Activated CD8-positive, alpha-beta memory T cell treated with anti-CD3 and anti-CD28 coated beads, Interleukin-2, amount 50 U/mL, for 24 hours (primary cell): ENCODE measurements around the gene CYP21A2.
A peak's percentile ranks its signal among the peaks of the same experiment; 100 is the strongest.
"Not testable (repeated sequence)": the region's sequence is repeated elsewhere in the genome, so short reads cannot be mapped to it uniquely, and the experiment has no call there.

Experiments
- DNase-seq: peaks from one replicate; pipeline ENCODE4 v3.0.0-alpha.2; 2020; ENCODE audit errors: extremely low read depth

Gene CYP21A2

DNA sequence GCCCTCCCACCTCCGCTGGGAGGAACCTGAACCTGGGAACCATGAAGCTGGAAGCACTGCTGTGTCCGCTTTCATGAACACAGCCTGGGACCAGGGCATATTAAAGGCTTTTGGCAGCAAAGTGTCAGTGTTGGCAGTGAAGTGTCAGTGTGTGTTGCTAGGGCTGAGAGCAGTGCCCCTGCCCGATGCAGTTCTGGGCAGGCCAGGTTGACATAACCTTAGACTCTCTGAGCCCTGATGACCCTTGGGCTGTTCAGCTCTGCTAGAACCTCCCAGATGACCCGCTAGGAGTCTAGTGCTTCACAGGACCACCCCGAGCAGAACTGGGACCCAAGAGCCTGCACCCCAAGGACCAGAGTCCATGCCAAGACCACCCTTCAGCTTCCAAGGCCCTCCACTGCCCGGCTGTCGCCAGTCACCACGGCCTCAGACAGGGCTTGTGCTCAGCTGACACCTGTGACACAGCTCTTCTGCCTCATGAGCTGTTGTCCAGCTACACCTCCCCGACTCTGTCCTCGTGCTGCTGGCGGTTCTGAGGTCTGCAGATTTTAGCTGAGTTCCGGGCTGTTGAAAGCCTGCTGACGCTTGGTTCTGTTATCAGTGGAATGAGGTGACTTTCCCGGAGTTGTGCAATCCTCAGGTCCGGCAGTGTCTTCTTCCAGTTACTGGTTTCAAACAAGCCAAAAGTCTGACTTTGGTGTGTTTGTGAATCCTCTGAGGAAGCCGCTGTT lies 2.8 kb upstream of the CYP21A2 start:
- not testable (repeated sequence) for DNase-seq

DNA sequence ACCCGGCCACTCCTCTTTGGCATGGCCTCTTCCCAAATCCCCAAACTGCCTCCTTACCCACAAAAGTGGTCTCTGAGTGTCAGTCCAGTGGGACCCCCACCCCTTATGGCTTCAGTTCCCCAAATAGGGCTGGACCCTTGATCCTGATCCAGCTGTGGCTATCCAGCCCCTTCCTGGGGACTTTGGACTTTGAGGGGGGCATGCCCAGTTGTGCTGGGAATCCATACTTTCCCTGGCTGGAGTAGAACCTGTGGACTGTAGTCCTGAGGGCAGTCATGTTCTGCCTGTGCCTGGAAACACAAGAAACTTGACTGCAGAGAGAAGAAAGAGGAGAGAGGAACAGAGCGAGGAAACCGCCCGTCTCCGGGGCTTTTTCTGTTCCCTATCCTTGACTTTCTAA lies 1.1 kb upstream of the CYP21A2 start:
- DNase-seq, result not testable (repeated sequence)

DNA sequence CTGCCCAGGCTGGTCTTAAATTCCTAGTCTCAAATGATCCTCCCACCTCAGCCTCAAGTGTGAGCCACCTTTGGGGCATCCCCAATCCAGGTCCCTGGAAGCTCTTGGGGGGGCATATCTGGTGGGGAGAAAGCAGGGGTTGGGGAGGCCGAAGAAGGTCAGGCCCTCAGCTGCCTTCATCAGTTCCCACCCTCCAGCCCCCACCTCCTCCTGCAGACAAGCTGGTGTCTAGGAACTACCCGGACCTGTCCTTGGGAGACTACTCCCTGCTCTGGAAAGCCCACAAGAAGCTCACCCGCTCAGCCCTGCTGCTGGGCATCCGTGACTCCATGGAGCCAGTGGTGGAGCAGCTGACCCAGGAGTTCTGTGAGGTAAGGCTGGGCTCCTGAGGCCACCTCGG lies 663 bp downstream of the CYP21A2 start:
- DNase-seq, result not testable (repeated sequence)

DNA sequence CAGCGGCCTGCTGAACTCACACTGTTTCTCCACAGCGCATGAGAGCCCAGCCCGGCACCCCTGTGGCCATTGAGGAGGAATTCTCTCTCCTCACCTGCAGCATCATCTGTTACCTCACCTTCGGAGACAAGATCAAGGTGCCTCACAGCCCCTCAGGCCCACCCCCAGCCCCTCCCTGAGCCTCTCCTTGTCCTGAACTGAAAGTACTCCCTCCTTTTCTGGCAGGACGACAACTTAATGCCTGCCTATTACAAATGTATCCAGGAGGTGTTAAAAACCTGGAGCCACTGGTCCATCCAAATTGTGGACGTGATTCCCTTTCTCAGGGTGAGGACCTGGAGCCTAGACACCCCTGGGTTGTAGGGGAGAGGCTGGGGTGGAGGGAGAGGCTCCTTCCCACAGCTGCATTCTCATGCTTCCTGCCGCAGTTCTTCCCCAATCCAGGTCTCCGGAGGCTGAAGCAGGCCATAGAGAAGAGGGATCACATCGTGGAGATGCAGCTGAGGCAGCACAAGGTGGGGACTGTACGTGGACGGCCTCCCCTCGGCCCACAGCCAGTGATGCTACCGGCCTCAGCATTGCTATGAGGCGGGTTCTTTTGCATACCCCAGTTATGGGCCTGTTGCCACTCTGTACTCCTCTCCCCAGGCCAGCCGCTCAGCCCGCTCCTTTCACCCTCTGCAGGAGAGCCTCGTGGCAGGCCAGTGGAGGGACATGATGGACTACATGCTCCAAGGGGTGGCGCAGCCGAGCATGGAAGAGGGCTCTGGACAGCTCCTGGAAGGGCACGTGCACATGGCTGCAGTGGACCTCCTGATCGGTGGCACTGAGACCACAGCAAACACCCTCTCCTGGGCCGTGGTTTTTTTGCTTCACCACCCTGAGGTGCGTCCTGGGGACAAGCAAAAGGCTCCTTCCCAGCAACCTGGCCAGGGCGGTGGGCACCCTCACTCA lies 1.4 kb downstream of the CYP21A2 start:
- not testable (repeated sequence) for DNase-seq

DNA sequence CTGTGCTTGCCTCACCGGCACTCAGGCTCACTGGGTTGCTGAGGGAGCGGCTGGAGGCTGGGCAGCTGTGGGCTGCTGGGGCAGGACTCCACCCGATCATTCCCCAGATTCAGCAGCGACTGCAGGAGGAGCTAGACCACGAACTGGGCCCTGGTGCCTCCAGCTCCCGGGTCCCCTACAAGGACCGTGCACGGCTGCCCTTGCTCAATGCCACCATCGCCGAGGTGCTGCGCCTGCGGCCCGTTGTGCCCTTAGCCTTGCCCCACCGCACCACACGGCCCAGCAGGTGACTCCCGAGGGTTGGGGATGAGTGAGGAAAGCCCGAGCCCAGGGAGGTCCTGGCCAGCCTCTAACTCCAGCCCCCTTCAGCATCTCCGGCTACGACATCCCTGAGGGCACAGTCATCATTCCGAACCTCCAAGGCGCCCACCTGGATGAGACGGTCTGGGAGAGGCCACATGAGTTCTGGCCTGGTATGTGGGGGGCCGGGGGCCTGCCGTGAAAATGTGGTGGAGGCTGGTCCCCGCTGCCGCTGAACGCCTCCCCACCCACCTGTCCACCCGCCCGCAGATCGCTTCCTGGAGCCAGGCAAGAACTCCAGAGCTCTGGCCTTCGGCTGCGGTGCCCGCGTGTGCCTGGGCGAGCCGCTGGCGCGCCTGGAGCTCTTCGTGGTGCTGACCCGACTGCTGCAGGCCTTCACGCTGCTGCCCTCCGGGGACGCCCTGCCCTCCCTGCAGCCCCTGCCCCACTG lies 2.3 kb downstream of the CYP21A2 start:
- DNase-seq, result not testable (repeated sequence)

DNA sequence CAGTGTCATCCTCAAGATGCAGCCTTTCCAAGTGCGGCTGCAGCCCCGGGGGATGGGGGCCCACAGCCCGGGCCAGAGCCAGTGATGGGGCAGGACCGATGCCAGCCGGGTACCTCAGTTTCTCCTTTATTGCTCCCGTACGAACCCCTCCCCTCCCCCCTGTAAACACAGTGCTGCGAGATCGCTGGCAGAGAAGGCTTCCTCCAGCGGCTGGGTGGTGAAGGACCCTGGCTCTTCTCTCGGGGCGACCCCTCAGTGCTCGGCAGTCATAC lies 2.8 kb downstream of the CYP21A2 start:
- DNase-seq, result not testable (repeated sequence)

DNA sequence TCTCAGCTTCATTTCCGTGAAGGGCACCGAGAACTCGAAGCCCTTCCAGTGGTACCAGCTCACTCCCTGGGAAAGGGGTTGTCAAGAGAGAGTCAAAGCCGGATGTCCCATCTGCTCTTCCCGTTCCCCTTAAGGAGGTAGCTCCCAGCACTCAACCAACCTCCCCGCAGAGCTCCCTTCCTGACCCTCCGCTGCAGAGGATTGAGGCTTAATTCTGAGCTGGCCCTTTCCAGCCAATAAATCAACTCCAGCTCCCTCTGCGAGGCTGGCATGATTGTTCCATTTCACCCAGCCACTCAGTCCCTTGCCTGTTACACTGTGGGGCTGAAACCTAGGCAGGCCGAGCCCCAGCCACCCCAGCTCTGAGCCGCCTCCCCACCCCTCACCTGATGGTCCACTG lies 3.2 kb downstream of the CYP21A2 start:
- not testable (repeated sequence) for DNase-seq

DNA sequence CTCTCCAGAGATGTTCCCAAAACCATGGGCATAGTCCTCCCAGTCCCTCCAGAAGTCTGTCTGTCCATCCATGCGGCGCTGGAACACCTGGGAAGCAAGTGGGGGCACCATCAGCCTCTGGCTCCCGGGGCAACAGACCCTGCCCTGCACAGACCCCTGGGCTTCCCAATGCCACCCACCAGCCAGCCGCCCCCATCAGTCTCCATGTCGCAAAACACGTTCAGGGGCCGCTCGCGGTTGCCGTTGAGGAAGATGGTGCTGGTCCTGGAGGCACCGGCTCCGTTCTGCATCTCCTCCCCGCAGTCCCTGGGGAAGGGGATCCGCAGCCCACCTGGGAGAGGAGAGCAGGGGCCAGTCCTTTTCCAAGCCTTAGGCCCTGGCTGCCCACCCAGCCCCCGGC lies 4.1 kb downstream of the CYP21A2 start:
- not testable (repeated sequence) for DNase-seq

DNA sequence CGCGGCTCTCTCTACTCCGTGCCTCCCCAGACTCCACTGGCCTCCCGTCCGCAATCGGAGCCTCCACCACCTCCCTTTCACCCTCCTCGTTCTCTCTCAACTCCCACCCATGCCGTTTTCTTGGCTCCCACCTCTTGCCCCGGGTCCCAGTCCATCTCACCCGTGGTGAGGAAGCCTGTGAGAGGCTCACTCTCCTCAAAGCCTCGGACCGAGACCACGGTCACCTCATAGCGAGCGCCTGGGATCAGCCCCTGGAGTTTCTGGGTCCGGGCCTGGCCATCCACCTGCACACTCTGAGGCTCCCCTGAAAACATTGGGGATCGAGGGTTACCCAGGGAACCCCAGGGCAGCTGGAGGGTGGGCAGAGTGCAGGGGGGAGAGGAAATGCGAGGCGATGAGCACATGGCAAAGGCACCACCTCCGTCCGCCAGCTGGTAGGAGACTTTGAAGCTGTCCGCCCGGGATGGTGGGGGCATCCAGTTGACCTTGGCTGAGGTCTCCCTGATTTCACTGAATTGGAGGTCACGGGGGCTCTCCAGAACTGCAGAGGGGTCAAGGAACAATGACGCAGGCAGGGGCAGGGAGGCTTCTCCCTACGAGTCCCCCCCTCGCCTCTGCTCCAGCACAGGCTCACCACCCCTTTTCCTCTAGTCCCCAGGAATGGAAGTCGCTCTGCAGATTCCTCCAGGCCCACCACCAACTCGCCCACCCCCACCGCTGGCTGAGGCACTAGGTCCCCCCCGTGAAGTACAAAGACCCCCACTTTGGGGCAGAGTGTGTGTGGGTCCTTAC lies 5.6 kb downstream of the CYP21A2 start:
- DNase-seq, result not testable (repeated sequence)

DNA sequence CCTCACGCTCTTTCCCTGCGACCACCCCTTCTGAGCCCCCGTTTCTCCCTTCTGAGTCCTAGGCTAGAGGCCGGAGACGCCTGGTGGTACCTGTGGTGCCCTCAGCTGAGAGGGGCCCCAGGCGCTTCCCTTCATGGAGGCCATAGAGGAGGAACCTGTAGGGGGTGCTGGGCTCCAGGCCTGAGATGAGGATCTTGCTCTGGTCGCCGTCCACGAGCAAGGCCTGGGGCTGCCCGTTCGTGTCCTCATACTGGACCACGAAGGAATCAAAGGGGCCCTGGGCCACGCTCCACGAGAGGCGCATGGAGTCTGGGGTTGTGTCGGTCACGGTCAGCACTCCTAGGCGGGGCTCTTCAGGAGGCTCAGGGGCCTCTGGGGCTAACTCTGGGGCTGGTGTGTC lies 6.7 kb downstream of the CYP21A2 start:
- DNase-seq, result not testable (repeated sequence)

DNA sequence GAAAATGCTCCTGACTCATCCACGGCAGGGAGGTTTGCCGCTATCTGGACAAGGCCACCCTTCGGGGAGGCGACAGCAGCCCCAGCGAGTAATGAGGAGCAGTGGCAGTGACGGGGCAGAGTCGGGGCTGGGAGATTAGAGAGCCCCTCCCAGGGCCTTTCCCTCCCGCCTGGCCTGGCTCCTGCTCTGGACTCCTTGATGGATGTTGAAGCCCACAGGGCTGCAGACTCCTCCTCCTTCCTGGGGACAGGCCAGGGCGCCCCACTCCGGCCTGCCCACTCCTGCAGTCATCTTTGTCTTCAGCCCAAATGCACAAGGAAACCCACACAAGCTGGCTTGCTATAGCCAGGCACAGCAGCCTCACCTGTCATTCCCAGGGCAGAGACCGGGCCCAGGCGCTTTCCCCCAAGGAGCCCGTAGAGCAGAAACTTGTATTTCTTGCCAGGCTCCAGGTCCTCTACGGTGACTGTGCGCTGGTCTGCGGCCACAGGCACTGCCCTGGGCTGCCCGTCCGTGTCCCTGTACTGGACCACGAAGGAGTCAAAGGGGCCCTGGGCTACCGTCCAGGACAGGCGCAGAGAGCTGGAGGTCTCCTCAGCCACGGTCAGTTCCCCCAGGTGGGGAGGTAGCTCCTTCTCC lies 7.7 kb downstream of the CYP21A2 start:
- no peak for DNase-seq

DNA sequence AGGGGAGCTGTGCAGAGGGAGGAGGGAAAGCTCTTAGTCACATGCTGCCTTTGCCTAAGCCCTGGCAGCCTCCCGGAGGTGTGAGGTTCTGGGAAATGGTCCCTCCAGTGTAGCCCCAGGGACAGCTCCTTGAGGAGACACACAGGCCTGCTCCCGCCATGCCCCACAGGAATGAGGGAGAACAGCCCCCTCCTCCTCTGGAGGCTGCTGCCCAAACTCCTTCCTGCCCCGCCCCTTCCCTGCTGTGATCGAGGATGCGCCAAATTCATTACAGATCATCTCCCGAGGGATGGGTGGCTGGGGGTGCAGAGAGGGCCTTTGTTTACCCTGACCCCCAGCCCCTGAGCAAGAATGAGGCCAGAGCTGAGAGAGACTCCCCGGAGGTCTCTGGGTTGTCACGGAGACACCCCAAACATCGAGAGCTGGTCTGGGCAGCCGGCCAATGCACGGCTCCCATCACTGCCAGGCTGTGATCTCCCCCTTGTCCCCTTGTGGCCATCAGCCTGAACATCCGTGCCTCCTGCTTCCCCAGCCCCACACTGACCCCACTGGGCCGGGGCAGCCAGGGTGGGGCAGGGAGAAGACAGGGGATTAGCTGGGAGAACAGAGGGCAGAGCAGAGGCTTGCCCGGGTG lies 8.4 kb downstream of the CYP21A2 start:
- no peak for DNase-seq

DNA sequence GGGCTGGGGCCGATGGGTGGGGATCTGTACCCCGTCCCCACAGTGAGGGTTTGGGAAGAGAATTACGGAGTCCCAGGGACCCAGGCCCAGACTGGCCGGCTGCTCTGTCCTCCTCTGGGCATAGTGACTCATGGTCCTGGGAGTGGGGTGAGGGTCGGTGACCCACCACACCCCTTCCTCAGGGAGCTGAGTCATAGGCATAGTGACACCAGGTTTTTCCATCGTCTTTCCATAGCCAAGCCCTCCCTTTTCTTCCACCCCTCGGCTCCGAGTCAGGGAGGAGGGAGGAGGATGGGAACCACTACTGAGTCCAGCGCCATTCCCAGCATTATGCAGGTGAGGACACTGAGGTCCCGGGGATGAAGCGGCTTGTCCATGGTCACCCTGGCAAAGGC lies 8.9 kb downstream of the CYP21A2 start:
- no peak for DNase-seq

DNA sequence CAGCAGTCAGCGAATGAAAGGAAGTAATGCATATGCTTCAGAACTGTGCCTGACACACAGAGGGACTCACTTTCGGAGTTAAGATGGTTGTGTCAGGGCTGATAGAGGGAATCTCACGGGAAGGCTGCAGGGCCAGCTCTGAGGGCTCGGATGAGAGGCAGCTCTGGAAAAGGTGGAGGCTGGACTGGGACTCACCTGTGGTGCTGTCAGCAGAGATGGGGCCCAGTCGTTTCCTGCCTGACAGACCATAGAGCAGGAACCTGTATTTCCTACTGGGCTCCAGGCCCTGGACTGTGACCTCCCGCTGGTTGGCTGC lies 9.3 kb downstream of the CYP21A2 start:
- no peak for DNase-seq

DNA sequence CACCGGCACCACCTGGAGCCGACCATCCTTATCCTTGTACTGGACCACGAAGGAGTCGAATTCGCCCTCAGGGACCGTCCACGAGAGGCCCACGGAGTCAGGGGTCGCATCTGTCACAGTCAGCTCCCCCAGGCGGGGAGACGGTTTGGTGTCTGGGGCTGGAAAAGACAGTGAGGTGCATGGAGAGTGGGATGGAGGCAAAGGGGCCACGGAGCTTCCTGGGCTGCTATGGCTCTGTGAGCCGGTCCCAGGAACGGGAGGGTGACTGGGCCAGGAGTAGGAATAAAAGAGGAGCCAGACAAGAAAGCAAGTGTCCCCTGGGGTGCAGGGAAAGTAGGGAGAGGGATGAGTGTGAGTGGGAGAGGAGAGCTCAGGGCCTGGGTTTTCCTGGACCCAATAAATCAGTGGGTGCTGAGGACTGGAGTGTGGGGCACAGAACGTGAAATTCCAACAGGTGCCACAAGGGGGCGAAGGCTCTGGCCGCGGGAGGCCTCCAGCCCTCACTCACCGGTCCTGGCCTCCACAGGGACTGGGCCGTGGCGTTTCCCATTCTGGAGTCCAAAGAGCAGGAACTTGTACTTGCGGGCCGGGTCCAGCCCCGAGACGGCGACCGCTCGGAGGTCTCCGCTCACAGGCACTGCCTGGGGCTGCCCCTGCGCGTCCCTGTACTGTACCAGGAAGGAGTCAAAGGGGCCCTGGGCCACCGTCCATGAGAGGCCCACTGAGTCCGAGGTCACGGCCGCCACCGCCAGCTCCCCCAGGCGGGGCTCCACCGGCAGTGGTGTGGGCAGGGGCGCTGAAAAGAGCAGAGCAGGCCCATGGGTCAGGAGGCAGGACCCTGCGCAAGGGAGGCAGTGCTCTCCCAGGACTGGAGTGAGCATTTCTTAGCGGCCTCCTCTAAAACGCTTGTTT lies 9.9 kb downstream of the CYP21A2 start:
- DNase-seq, result peak; percentile 13

DNA sequence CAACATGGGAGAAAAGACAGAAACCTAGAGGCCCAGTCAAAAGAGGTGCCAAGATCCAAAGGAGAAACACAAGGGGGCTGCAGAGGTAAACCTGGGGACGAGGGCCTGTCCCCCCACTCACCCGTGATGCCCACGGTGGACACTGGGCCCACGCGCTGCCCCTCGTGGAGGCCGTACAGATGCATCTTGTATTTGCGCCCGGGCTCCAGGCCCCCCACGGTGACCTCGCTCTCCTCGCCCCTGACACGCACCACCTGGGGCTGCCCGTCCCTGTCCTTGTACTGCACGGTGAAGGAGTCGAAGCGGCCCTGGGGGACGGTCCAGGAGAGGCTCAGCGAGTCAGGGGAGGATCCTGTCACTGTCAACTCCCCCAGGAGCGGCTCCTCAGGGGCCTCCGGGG lies 10.9 kb downstream of the CYP21A2 start:
- DNase-seq, result not testable (repeated sequence)

DNA sequence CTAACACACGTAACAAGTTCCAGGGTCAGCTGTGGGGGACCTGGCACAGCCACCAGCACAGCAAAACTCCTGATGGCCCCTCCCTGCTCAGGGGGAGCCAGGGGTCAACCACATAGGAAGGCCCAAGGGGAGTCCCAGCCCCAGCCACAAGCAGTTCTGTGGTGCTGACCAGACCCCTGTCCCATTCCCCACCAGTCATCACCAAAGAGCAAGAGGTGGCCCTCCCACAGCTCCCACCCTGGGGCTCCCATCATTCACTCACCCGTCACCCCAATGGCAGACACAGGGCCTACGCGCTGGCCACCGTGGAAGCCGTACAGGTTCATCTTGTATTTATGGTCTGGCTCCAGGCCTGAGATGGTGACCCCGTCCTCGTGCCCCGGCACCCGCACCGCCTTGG lies 11.5 kb downstream of the CYP21A2 start:
- not testable (repeated sequence) for DNase-seq

DNA sequence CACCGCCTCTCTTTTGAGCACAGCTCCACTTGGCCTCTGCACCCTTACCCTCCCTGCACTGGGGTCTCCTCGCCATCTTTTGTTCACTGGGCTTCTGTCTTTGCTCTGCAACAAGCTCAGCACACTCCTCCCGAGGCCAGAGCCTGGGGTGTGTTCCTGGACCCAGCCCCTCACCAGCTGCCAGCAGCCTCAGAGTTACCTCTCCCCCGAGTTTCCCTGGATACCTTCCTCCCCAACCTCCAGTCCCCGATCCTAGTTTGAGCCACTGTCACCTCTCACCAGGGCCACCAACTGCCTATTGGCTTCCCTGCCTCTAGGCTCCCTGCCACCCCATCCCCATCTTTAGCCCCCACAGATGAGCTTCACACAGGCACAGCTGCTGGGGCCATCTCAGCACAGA lies 12.3 kb downstream of the CYP21A2 start:
- DNase-seq, result no peak

DNA sequence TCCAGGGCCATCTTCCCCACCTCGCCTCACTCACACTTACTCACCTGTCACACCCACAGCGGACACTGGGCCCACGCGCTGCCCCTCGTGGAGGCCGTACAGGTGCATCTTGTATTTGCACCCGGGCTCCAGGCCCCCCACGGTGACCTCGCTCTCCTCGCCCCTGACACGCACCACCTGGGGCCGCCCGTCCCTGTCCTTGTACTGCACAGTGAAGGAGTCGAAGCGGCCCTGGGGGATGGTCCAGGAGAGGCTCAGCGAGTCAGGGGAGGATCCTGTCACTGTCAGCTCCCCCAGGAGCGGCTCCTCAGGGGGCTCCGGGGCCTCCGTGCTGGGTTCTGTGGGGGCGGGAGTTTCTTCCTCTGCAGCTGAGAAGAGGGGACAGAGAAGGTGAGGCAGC lies 14.4 kb downstream of the CYP21A2 start:
- DNase-seq, result not testable (repeated sequence)

DNA sequence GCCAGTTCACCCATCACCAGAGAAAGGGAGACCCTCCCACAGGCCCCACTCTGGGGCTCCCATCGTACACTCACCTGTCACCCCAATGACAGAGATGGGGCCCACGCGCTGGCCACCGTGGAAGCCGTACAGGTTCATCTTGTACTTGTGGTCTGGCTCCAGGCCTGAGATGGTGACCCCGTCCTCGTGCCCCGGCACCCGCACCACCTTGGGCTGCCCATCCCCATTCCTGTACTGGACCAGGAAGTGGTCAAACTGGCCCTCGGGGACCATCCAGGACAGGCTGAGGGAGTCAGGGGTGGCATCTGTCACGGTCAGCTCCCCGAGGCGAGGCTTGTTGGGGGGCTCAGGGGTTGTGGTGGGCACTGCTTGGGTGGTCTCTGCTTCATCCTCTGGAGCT lies 15.1 kb downstream of the CYP21A2 start:
- DNase-seq, result not testable (repeated sequence)
